ENCODE measurements around the gene PROB1. TPM values are rescaled to one million over a fixed set of nuclear protein-coding genes. Genes with fewer than 3 reads are reported as not detected.
"Not testable (repeated sequence)": the region's sequence is repeated elsewhere in the genome, so short reads cannot be mapped to it uniquely, and the experiment has no call there.

The PROB1 gene
- total RNA-seq, 2 donors from 2014 or later, result 4.4 to 8.9 TPM

GRCh38 chr5:139358064-139358463 lies 36.8 kb downstream of the PROB1 start:
- DNase-seq (ENCODE audit: low spot score), result no peak
- intact Hi-C loops (cut with DNase I), result no loop called here

- DNase-seq (ENCODE audit: low spot score); intact Hi-C loops (cut with DNase I): not testable (repeated sequence)
These were observed 39.0 kb downstream of the PROB1 start for GRCh38 chr5:139355900-139356299.

GRCh38 chr5:139354186-139354585 lies 40.7 kb downstream of the PROB1 start:
- DNase-seq (ENCODE audit: low spot score), result no peak
- intact Hi-C loops (cut with DNase I), result no loop called here

- intact Hi-C loops (cut with DNase I); DNase-seq (ENCODE audit: low spot score): not testable (repeated sequence)
These were observed 47.0 kb downstream of the PROB1 start for GRCh38 chr5:139347863-139348262.

- DNase-seq (ENCODE audit: low spot score); intact Hi-C loops (cut with DNase I): not testable (repeated sequence)
These were observed 49.5 kb downstream of the PROB1 start for GRCh38 chr5:139345442-139345841.

- intact Hi-C loops (cut with DNase I), result no loop called here
- DNase-seq (ENCODE audit: low spot score), result no peak
These were observed 50.7 kb downstream of the PROB1 start for GRCh38 chr5:139344177-139344576.

- DNase-seq (ENCODE audit: low spot score), result no peak
- intact Hi-C loops (cut with DNase I), result no loop called here
These were observed 51.4 kb downstream of the PROB1 start for GRCh38 chr5:139343476-139343875.

- intact Hi-C loops (cut with DNase I), result no loop called here
- no peak for DNase-seq (ENCODE audit: low spot score)
These were observed 52.5 kb downstream of the PROB1 start for GRCh38 chr5:139342423-139342723.

GRCh38 chr5:139341689-139342422 lies 53.0 kb downstream of the PROB1 start, which contains the start of gene PAIP2:
Gene PAIP2 (plus strand): TSS chr5:139341854. CDS start chr5:139363785, 21,931 bp downstream.
- peak; percentile 99 for DNase-seq (ENCODE audit: low spot score)
- intact Hi-C loops (cut with DNase I), result no loop called here

- intact Hi-C loops (cut with DNase I), result no loop called here
These were observed 53.7 kb downstream of the PROB1 start for GRCh38 chr5:139341187-139341688.

More at GRCh38 chr5:139341187-139341688, 53.7 kb downstream of the PROB1 start:
- no peak for DNase-seq (ENCODE audit: low spot score)

Other genes starting within 250 kb of the PROB1 start
- gene SIL1, start 196.7 kb downstream of the PROB1 start, total RNA-seq, result 10 to 100 TPM; 42.8 to 55.1 TPM
- gene MATR3, start 101.4 kb downstream of the PROB1 start, total RNA-seq, result 100 to 1,000 TPM; 139 to 148 TPM
- gene PAIP2, start 53.2 kb downstream of the PROB1 start, total RNA-seq, result 10 to 100 TPM; 67.6 to 75.4 TPM
- gene SLC23A1, start 11.8 kb downstream of the PROB1 start, total RNA-seq, result not detected
- 1 to 10 TPM; 1.0 TPM for gene MZB1, start 5.2 kb downstream of the PROB1 start, total RNA-seq
- 1 to 10 TPM; 1.9 to 2.6 TPM for gene SPATA24, start 9.0 kb upstream of the PROB1 start, total RNA-seq
- gene DNAJC18, start 44.4 kb upstream of the PROB1 start, total RNA-seq, result 10 to 100 TPM; 13.3 to 18.8 TPM
- gene ECSCR, start 67.6 kb upstream of the PROB1 start, total RNA-seq, result 10 to 100 TPM; 39.7 to 46.6 TPM
- gene SMIM33, start 75.9 kb upstream of the PROB1 start, total RNA-seq, result not detected
- gene STING1, start 87.7 kb upstream of the PROB1 start, total RNA-seq, result 100 to 1,000 TPM in 1 of 2 donors, 10 to 100 TPM in 1; 91.5 to 101 TPM
- gene UBE2D2, start 166.2 kb upstream of the PROB1 start, total RNA-seq, result 100 to 1,000 TPM; 105 to 132 TPM